GM18508 (cell line): ENCODE results near the gene YAP1.

Source experiments
- ATAC-seq: cut with Tn5 transposase; IDR thresholded peaks from one replicate; pipeline ENCODE4 v1.9.1; 2021; ENCODE audit warnings: moderate number of reproducible peaks; ENCODE audit not compliant: insufficient read depth, unreplicated experiment

YAP1 gene

GRCh38 chr11:102268083-102268984 is 158.1 kb downstream of the YAP1 start:
- no peak for ATAC-seq

- ATAC-seq, result no peak
Observed at GRCh38 chr11:102268985-102269470, 158.8 kb downstream of the YAP1 start.

GRCh38 chr11:102269927-102270326 is 159.7 kb downstream of the YAP1 start:
- ATAC-seq, result no peak

GRCh38 chr11:102272047-102272824 is 162.0 kb downstream of the YAP1 start:
- no peak for ATAC-seq

GRCh38 chr11:102274628-102275027 is 164.4 kb downstream of the YAP1 start:
- ATAC-seq, result no peak

DNA sequence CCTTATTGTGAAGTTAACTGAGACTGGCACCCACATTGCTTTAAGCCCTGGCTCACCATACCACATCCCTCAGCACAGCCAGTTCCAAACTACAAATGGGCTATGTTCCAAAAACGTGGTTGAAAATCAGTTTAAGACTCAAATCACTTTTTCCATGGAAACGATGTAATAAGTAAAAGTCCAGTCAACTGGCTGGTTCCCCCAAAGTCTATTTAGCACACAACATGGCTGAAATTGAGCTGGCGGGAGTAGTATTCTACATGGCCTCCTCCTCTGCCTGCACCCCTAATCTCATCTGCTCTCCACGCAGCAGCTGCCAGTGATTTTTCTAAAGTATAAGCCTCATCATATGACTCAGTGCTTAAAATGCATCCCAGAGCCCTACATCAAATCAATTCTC is 166.1 kb downstream of the YAP1 start:
- no peak for ATAC-seq

DNA sequence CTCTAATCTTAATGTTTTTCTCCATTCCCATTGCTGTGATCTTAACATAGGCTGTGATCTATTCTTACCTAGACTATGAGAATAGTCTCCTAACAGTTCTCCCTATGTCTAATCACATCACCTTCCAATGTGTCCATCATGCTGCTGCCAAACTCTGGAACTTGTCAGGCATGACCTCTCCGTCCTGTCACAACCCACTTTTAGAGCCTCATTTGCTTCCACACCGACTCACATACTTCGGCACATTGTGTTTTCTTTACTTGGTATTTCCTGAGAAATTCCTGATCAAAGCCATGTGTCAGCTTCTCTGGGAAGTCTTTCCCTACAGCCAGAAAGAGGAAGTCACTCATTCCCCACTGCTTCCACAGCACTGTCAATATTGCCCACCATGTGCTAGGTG is 166.5 kb downstream of the YAP1 start:
- ATAC-seq, result no peak

GRCh38 chr11:102279641-102280170 is 169.5 kb downstream of the YAP1 start:
- ATAC-seq, result peak; percentile 81

- no peak for ATAC-seq
Observed at GRCh38 chr11:102280245-102280833, 170.1 kb downstream of the YAP1 start.
